PFSK-1 (cell line): Measurements from ENCODE around the gene BRD7.

Experiments used
- POLR2AphosphoS5 ChIP-seq: IDR thresholded peaks from 2 replicates; pipeline ENCODE4 v1.6.1; 2012; ENCODE audit warnings: low read depth, mild to moderate bottlenecking, control low read depth, low read length, moderate library complexity
- REST ChIP-seq, 2 experiments: IDR thresholded peaks; 2 replicates each; pipeline versions ENCODE4 v1.6.1 to v1.8.0; 2011 to 2012; ENCODE audit warnings: low read depth in 2 of 2, low read length in 2 of 2, control low read depth in 1 of 2, inconsistent platforms in 1 of 2, mild to moderate bottlenecking in 1 of 2, moderate library complexity in 1 of 2; ENCODE audit not compliant: insufficient read depth in 1 of 2
- SIN3A ChIP-seq: IDR thresholded peaks from 2 replicates; pipeline ENCODE4 v1.6.1; 2012; ENCODE audit warnings: mild to moderate bottlenecking, low read length, moderate library complexity, borderline replicate concordance; ENCODE audit not compliant: insufficient read depth
- TAF1 ChIP-seq: IDR thresholded peaks from 2 replicates; pipeline ENCODE4 v1.6.1; 2012; ENCODE audit warnings: low read length, control low read depth, borderline replicate concordance; ENCODE audit not compliant: insufficient read depth

- no peak for TF ChIP-seq POLR2AphosphoS5
- no peak for TF ChIP-seq REST (IDR thresholded peaks at IDR 0.05; ENCODE audit: insufficient read depth in 1 of 2, low read depth in 2 of 2, low read length in 2 of 2)
- TF ChIP-seq SIN3A = no peak
- TF ChIP-seq TAF1 = no peak
These were observed 19.7 kb upstream of the BRD7 start for GRCh38 chr16:50388496-50388895.
